Measurements from ENCODE around the gene ZPBP. TPM values are rescaled to one million over a fixed set of nuclear protein-coding genes. Genes with fewer than 3 reads are reported as not detected.

ZPBP gene
- total and polyA plus RNA-seq, 2 of the 4 experiments (the other 2 are of a cell fraction), result not detected

DNA sequence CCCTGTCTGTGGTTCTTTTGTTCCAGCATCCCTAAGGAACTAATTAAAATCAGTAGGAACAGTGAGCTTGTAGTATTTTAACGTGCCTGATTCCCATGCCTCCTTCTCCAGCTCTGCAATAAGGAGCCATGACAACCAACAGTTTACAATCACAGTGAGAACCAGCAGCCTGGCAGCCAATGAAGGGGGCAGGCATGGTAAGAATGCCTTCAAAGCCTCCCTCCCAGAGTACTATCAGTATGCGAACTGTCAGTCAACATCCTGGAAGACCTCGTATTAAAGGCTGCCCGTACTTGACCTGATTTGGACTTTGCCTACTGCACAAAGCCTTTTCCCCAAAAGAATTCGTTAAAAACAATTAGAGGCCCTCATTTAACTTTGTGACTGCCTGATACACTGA, 7.7 kb downstream of the ZPBP start:
- no peak overlapping the region for H2AFZ ChIP-seq (replicated peaks; ENCODE audit: low read length, poor library complexity)
- 60% methylated on average over 1 of the region's 5 CpGs; no CpG with 5 or more reads in 1 of the 2 experiments for WGBS, 2 experiments (ENCODE audit: extremely low coverage in 2 of 2, insufficient read length in 1 of 2)
- intact Hi-C loops (cut with micrococcal nuclease) (no loop called here), dilution Hi-C loops (cut with HindIII; ENCODE audit: low sequenced_read_pairs, unreplicated experiment) (no loop called here), in situ Hi-C loops (cut with MboI; ENCODE audit: low sequenced_read_pairs) (no loop called here)
- H3K14ac ChIP-seq (replicated peaks; ENCODE audit: low read depth, low read length), result no peak overlapping the region
- no peaks in the 10 kb centered on the region for H3K9me3 ChIP-seq (ENCODE audit: control insufficient read depth, insufficient read depth, low read length)
- no peak overlapping the region for H2BK20ac ChIP-seq (ENCODE audit: low read depth, low read length)
- H3K27ac ChIP-seq (ENCODE audit: insufficient read depth, low read length), result no peak overlapping the region
- no peak overlapping the region for H3K9ac ChIP-seq (ENCODE audit: low read depth, low read length)
- H3K23ac ChIP-seq (ENCODE audit: low read depth, low read length), result no peak overlapping the region
- H3K4me1 ChIP-seq (ENCODE audit: control insufficient read depth, insufficient read depth, low read length), result no peaks in the 10 kb centered on the region
- H4K8ac ChIP-seq (ENCODE audit: low read depth in 2 of 2, low read length in 2 of 2), result no peak overlapping the region
- no peaks in the 10 kb centered on the region for H3K9me1 ChIP-seq (ENCODE audit: insufficient read depth, low read length)
- no peak for ATAC-seq (ENCODE audit: low read depth)
- TF ChIP-seq CHD1 (IDR thresholded peaks at IDR 0.05; ENCODE audit: low read depth, low read length) (no peak), RCOR1 (IDR thresholded peaks at IDR 0.05; ENCODE audit: insufficient replicate concordance, low read length) (no peak), POLR2A (IDR thresholded peaks at IDR 0.05; ENCODE audit: low read depth, low read length) (no peak), RFX5 (IDR thresholded peaks at IDR 0.05; ENCODE audit: low read depth, low read length) (no peak), FOS (IDR thresholded peaks at IDR 0.05; ENCODE audit: low read depth, low read length) (no peak)
- TF ChIP-seq, protein P1, sequence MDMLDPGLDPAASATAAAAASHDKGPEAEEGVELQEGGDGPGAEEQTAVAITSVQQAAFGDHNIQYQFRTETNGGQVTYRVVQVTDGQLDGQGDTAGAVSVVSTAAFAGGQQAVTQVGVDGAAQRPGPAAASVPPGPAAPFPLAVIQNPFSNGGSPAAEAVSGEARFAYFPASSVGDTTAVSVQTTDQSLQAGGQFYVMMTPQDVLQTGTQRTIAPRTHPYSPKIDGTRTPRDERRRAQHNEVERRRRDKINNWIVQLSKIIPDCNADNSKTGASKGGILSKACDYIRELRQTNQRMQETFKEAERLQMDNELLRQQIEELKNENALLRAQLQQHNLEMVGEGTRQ (IDR thresholded peaks at IDR 0.05; ENCODE audit: low read depth, low read length), result no peak
- TF ChIP-seq, protein P2, sequence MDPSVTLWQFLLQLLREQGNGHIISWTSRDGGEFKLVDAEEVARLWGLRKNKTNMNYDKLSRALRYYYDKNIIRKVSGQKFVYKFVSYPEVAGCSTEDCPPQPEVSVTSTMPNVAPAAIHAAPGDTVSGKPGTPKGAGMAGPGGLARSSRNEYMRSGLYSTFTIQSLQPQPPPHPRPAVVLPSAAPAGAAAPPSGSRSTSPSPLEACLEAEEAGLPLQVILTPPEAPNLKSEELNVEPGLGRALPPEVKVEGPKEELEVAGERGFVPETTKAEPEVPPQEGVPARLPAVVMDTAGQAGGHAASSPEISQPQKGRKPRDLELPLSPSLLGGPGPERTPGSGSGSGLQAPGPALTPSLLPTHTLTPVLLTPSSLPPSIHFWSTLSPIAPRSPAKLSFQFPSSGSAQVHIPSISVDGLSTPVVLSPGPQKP (IDR thresholded peaks at IDR 0.05; ENCODE audit: borderline replicate concordance, low read depth, low read length), result no peak
- no peak overlapping the region for H3K4ac ChIP-seq (ENCODE audit: low read depth, low read length)
- no peaks in the 10 kb centered on the region for H3K27me3 ChIP-seq (ENCODE audit: control insufficient read depth, insufficient read depth, low read length)
- H3K36me3 ChIP-seq (ENCODE audit: control insufficient read depth, insufficient read depth, low read length), result no peaks in the 10 kb centered on the region
- no peak overlapping the region for H2AK5ac ChIP-seq (ENCODE audit: low read depth, low read length)
- no peaks in the 10 kb centered on the region for H3K79me1 ChIP-seq (ENCODE audit: low read depth in 1 of 2, low read length in 2 of 2)
- DNase-seq, result no peak
- no peak overlapping the region for H3K4me3 ChIP-seq (ENCODE audit: insufficient read depth, low read depth, low read length)
- H4K5ac ChIP-seq (ENCODE audit: low read depth, low read length), result no peak overlapping the region
- no peak overlapping the region for H3K56ac ChIP-seq (ENCODE audit: extremely low read depth, insufficient read depth, low read length)
- no peak overlapping the region for H3K4me2 ChIP-seq (ENCODE audit: low read depth, low read length)
- no peak overlapping the region for H2BK120ac ChIP-seq (ENCODE audit: low read depth, low read length)
- H2BK5ac ChIP-seq (ENCODE audit: low read depth, low read length, poor library complexity, severe bottlenecking), result no peak overlapping the region
- BruUV-seq (replicated peaks), result no TSS peak
- no peak overlapping the region for H3K18ac ChIP-seq (ENCODE audit: low read depth, low read length)
- ChIA-PET POLR2A (ENCODE audit: unreplicated experiment) (no interaction called here), CTCF (no interaction called here)
- H2BK15ac ChIP-seq (ENCODE audit: low read depth, low read length), result no peak overlapping the region
- no peak overlapping the region for H2AK9ac ChIP-seq (replicated peaks; ENCODE audit: low read depth, low read length, poor library complexity)
- no peaks in the 10 kb centered on the region for H4K20me1 ChIP-seq (ENCODE audit: insufficient read depth, low read length)
- H4K91ac ChIP-seq (ENCODE audit: insufficient read depth, low read depth, low read length), result no peak overlapping the region

Data from IMR-90 (cell line).